HEK293 (cell line): ENCODE data around the gene DVL3.
A peak's percentile ranks its signal among the peaks of the same experiment; 100 is the strongest.

Experiments used
- CTCF ChIA-PET: fragments of 350-600 bp; formaldehyde crosslinking; extraction: SDS; loops from one replicate; lab custom pipeline; 2021; ENCODE audit warnings: antibody characterized with exemption; lab: Yijun Ruan, JAX
- POLR2A ChIA-PET: fragments of 300-600 bp; formaldehyde crosslinking; extraction: SDS; loops from one replicate; lab custom pipeline; 2020; ENCODE audit warnings: antibody characterized with exemption, inconsistent platforms; lab: Yijun Ruan, JAX
- H3K27ac ChIP-seq: fragments of 200-500 bp; sonication (Bioruptor generic); 2 replicates; pipeline ENCODE4 v1.5.1; 2014; ENCODE audit warnings: low read depth, low read length, control low read depth, inconsistent platforms; ENCODE audit errors: extremely low read depth
- H3K36me3 ChIP-seq, 2 experiments: fragments of 200-500 bp in 1 of 2; sonication (Bioruptor generic) in 1 of 2; 1 replicate in 1 of 2; 2 replicates in 1 of 2; pipeline ENCODE4 v1.5.1; 2014 to 2017; ENCODE audit warnings: inconsistent platforms in 2 of 2, low read length in 2 of 2; ENCODE audit not compliant: control insufficient read depth in 2 of 2, insufficient read depth in 1 of 2
- H3K4me1 ChIP-seq: fragments of 200-500 bp; sonication (Bioruptor generic); 2 replicates; pipeline ENCODE4 v1.5.1; 2014; ENCODE audit warnings: mild to moderate bottlenecking, low read length, inconsistent platforms; ENCODE audit not compliant: control insufficient read depth, insufficient read depth
- H3K4me3 ChIP-seq: 2 replicates; pipeline ENCODE4 v1.5.1; 2011; ENCODE audit warnings: low read depth, mild to moderate bottlenecking, control low read depth, low read length, moderate library complexity
- H3K9me3 ChIP-seq: fragments of 200-500 bp; sonication (Bioruptor generic); 2 replicates; pipeline ENCODE4 v1.5.1; 2014; ENCODE audit warnings: low read depth, low read length, inconsistent platforms; ENCODE audit not compliant: control insufficient read depth, insufficient read depth
- GLI2 ChIP-seq: fragments of 450-650 bp; formaldehyde crosslinking; IDR thresholded peaks from 2 replicates; pipeline ENCODE4; 2017; ENCODE audit warnings: missing biosample characterization, missing genetic modification characterization, low read depth, borderline replicate concordance
- SETDB1 ChIP-seq: IDR thresholded peaks from one replicate; pipeline ENCODE4 v1.6.1; 2017; ENCODE audit warnings: mild to moderate bottlenecking, low read length, moderate library complexity, mixed read lengths; ENCODE audit not compliant: insufficient read length
- SP3 ChIP-seq: fragments of 450-650 bp; formaldehyde crosslinking; IDR thresholded peaks from 2 replicates; pipeline ENCODE4 v1.5.1; 2016; ENCODE audit warnings: missing biosample characterization, missing genetic modification characterization
- SP7 ChIP-seq: fragments of 450-650 bp; formaldehyde crosslinking; IDR thresholded peaks from 2 replicates; pipeline ENCODE4 v1.5.1; 2016; ENCODE audit warnings: missing biosample characterization, missing genetic modification characterization
- TRIM28 ChIP-seq: IDR thresholded peaks from 2 replicates; pipeline ENCODE4 v1.6.1; 2011; ENCODE audit warnings: low read length, control low read depth, borderline replicate concordance
- ZBTB17 ChIP-seq: fragments of 450-650 bp; formaldehyde crosslinking; IDR thresholded peaks from 2 replicates; pipeline ENCODE4 v1.5.1; 2016; ENCODE audit warnings: missing biosample characterization, missing genetic modification characterization
- ZBTB21 ChIP-seq: fragments of 450-650 bp; formaldehyde crosslinking; IDR thresholded peaks from 2 replicates; pipeline ENCODE4 v1.5.1; 2017; ENCODE audit warnings: missing biosample characterization, missing genetic modification characterization
- ZBTB48 ChIP-seq: fragments of 450-650 bp; formaldehyde crosslinking; IDR thresholded peaks from 2 replicates; pipeline ENCODE4 v1.5.1; 2016; ENCODE audit warnings: missing biosample characterization, missing genetic modification characterization
- ZEB2 ChIP-seq: fragments of 450-650 bp; formaldehyde crosslinking; IDR thresholded peaks from 2 replicates; pipeline ENCODE4 v1.5.1; 2016; ENCODE audit warnings: missing biosample characterization, missing genetic modification characterization
- ZFP37 ChIP-seq: fragments of 450-650 bp; formaldehyde crosslinking; IDR thresholded peaks from 2 replicates; pipeline ENCODE4 v1.5.1; 2016; ENCODE audit warnings: missing biosample characterization, missing genetic modification characterization
- ZNF157 ChIP-seq: fragments of 450-650 bp; formaldehyde crosslinking; IDR thresholded peaks from 2 replicates; pipeline ENCODE4 v1.5.1; 2016; ENCODE audit warnings: missing biosample characterization, missing genetic modification characterization
- ZNF18 ChIP-seq: fragments of 450-650 bp; formaldehyde crosslinking; IDR thresholded peaks from 2 replicates; pipeline ENCODE4 v1.5.1; 2016; ENCODE audit warnings: missing biosample characterization, missing genetic modification characterization
- ZNF335 ChIP-seq: fragments of 450-650 bp; formaldehyde crosslinking; conservative IDR thresholded peaks from 2 replicates; pipeline ENCODE4 v1.5.1; 2016; ENCODE audit warnings: missing biosample characterization, missing genetic modification characterization
- ZNF391 ChIP-seq: fragments of 450-650 bp; formaldehyde crosslinking; IDR thresholded peaks from 2 replicates; pipeline ENCODE4 v1.5.1; 2016; ENCODE audit warnings: low read depth, missing biosample characterization, missing genetic modification characterization, borderline replicate concordance
- ZNF433 ChIP-seq: fragments of 450-650 bp; formaldehyde crosslinking; IDR thresholded peaks from 2 replicates; pipeline ENCODE4 v1.5.1; 2016; ENCODE audit warnings: missing biosample characterization, missing genetic modification characterization, low read depth
- ZNF521 ChIP-seq: fragments of 450-650 bp; formaldehyde crosslinking; IDR thresholded peaks from 2 replicates; pipeline ENCODE4 v1.5.1; 2017; ENCODE audit warnings: missing biosample characterization, mild to moderate bottlenecking, missing genetic modification characterization
- ZNF600 ChIP-seq: fragments of 450-650 bp; formaldehyde crosslinking; IDR thresholded peaks from 2 replicates; pipeline ENCODE4 v1.5.1; 2016; ENCODE audit warnings: missing biosample characterization, missing genetic modification characterization
- ZNF610 ChIP-seq: fragments of 450-650 bp; formaldehyde crosslinking; IDR thresholded peaks from 2 replicates; pipeline ENCODE4 v1.5.1; 2016; ENCODE audit warnings: missing biosample characterization, missing genetic modification characterization, borderline replicate concordance
- ZNF629 ChIP-seq: fragments of 450-650 bp; formaldehyde crosslinking; IDR thresholded peaks from 2 replicates; pipeline ENCODE4 v1.5.1; 2017; ENCODE audit warnings: missing biosample characterization, missing genetic modification characterization
- ZNF660 ChIP-seq: fragments of 450-650 bp; IDR thresholded peaks from 2 replicates; pipeline ENCODE4 v1.5.1; 2018; ENCODE audit warnings: missing biosample characterization, mild to moderate bottlenecking, missing genetic modification characterization
- TF ChIP-seq, protein P1 (sequence below): IDR thresholded peaks from 2 replicates; pipeline ENCODE4 v1.6.1; 2011; ENCODE audit warnings: mild to moderate bottlenecking, low read depth, low read length, borderline replicate concordance
- TF ChIP-seq, protein P2 (sequence below): fragments of 450-650 bp; formaldehyde crosslinking; IDR thresholded peaks from 2 replicates; pipeline ENCODE4 v1.5.1; 2017; ENCODE audit warnings: missing biosample characterization, missing genetic modification characterization
- TF ChIP-seq, protein P3 (sequence below): fragments of 450-650 bp; formaldehyde crosslinking; IDR thresholded peaks from 2 replicates; pipeline ENCODE4 v1.5.1; 2016; ENCODE audit warnings: missing biosample characterization, missing genetic modification characterization
- TF ChIP-seq, protein P4 (sequence below): sonication (generic); formaldehyde crosslinking; IDR thresholded peaks from 2 replicates; pipeline ENCODE4 v1.8.1; 2022; ENCODE audit warnings: mild to moderate bottlenecking, moderate library complexity, missing genetic modification reagents

DVL3 gene

DNA sequence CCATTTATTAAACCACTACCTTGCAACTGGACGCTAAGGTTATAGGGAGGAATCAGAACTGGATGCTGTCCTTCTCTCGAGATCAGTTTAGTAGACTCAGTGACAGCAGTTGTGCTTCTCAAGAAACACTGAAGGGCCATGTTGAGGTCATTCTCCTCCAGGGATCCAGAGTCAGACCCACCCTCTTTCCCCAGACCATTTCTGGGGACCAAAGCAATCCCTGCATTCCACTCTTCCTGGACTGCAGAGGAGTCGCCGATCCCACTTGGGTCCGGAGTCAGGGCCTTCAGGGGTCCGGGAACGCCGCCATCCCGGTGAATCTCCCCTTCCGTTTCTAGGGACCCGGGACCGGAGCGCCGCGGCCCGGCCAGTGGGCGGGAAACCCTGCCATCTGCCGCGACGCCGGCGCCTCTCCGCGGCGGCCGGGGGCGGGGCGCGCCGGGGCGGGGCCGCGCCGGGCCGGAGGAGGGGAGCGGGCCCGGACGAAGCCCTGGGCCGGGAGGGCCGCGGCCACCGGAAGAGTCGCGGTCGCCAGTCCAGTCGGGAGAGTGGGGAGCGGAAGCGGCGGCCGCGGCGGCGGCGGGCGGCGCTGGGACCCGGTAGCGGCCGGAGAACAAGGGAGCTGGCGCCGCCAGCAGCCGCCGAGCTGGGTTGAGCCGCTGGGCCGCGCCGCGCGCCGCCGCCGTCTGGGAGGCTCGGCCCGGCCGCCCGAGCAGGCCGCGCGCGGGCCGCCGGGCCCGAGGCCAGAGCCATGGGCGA, at the start of gene DVL3 (continued):
- TF ChIP-seq ZNF335 (peak; percentile 67; the same call in 1 of the 2 replicates), ZNF521 (tag by site-specific recombination) (no peak), SP3 (tag by site-specific recombination) (peak; percentile 42), ZNF157 (no peak), GLI2 (tag by site-specific recombination) (no peak)
- TF ChIP-seq, protein P1, sequence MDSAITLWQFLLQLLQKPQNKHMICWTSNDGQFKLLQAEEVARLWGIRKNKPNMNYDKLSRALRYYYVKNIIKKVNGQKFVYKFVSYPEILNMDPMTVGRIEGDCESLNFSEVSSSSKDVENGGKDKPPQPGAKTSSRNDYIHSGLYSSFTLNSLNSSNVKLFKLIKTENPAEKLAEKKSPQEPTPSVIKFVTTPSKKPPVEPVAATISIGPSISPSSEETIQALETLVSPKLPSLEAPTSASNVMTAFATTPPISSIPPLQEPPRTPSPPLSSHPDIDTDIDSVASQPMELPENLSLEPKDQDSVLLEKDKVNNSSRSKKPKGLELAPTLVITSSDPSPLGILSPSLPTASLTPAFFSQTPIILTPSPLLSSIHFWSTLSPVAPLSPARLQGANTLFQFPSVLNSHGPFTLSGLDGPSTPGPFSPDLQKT: no peak
- TF ChIP-seq, protein P2, sequence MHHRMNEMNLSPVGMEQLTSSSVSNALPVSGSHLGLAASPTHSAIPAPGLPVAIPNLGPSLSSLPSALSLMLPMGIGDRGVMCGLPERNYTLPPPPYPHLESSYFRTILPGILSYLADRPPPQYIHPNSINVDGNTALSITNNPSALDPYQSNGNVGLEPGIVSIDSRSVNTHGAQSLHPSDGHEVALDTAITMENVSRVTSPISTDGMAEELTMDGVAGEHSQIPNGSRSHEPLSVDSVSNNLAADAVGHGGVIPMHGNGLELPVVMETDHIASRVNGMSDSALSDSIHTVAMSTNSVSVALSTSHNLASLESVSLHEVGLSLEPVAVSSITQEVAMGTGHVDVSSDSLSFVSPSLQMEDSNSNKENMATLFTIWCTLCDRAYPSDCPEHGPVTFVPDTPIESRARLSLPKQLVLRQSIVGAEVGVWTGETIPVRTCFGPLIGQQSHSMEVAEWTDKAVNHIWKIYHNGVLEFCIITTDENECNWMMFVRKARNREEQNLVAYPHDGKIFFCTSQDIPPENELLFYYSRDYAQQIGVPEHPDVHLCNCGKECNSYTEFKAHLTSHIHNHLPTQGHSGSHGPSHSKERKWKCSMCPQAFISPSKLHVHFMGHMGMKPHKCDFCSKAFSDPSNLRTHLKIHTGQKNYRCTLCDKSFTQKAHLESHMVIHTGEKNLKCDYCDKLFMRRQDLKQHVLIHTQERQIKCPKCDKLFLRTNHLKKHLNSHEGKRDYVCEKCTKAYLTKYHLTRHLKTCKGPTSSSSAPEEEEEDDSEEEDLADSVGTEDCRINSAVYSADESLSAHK (tag by site-specific recombination): peak; percentile 97

DNA sequence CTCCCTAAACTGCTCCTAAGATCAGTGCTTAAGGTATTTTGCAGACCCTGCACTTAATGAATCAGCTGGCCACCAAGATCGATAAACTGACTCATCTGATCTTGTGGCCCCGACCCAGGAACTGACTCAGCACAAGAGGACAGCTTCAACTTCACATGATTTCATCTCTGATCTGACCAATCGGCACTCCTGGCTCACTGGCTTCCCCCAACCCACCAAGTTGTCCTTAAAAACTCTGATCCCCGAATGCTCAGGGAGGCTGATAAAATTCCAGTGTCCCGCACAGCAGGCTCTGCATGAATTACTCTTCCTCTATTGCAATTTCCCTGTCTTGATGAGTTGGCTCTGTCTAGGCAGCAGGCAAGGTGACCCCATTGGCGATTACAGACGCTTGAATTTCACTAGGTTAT, 44.9 kb upstream of the DVL3 start:
- ChIA-PET POLR2A (no interaction called here), CTCF (no interaction called here)
- no peaks in the 10 kb centered on the region for H3K36me3 ChIP-seq
- no peaks in the 10 kb centered on the region for H3K4me1 ChIP-seq
- H3K9me3 ChIP-seq: no peaks in the 10 kb centered on the region
- no peak overlapping the region for H3K4me3 ChIP-seq
- no peak overlapping the region for H3K27ac ChIP-seq
- TF ChIP-seq ZFP37: peak; percentile 23; the same call in 1 of the 2 replicates
- 0 out of 2 replicates have a peak, but pooled peaks have one; percentile 9 for TF ChIP-seq ZNF600 (tag by site-specific recombination)
- TF ChIP-seq ZNF391 (tag by site-specific recombination): no peak
- TF ChIP-seq ZNF433 (tag by site-specific recombination): no peak
- 0 out of 2 replicates have a peak, but pooled peaks have one; percentile 27 for TF ChIP-seq ZNF660
- TF ChIP-seq ZNF629 (tag by site-specific recombination): peak; percentile 71
- no peak for TF ChIP-seq TRIM28
- 0 out of 2 replicates have a peak, but pooled peaks have one; percentile 35 for TF ChIP-seq ZEB2 (tag by site-specific recombination)
- TF ChIP-seq ZBTB21 (tag by site-specific recombination): 0 out of 2 replicates have a peak, but pooled peaks have one; percentile 13
- TF ChIP-seq, protein P3, sequence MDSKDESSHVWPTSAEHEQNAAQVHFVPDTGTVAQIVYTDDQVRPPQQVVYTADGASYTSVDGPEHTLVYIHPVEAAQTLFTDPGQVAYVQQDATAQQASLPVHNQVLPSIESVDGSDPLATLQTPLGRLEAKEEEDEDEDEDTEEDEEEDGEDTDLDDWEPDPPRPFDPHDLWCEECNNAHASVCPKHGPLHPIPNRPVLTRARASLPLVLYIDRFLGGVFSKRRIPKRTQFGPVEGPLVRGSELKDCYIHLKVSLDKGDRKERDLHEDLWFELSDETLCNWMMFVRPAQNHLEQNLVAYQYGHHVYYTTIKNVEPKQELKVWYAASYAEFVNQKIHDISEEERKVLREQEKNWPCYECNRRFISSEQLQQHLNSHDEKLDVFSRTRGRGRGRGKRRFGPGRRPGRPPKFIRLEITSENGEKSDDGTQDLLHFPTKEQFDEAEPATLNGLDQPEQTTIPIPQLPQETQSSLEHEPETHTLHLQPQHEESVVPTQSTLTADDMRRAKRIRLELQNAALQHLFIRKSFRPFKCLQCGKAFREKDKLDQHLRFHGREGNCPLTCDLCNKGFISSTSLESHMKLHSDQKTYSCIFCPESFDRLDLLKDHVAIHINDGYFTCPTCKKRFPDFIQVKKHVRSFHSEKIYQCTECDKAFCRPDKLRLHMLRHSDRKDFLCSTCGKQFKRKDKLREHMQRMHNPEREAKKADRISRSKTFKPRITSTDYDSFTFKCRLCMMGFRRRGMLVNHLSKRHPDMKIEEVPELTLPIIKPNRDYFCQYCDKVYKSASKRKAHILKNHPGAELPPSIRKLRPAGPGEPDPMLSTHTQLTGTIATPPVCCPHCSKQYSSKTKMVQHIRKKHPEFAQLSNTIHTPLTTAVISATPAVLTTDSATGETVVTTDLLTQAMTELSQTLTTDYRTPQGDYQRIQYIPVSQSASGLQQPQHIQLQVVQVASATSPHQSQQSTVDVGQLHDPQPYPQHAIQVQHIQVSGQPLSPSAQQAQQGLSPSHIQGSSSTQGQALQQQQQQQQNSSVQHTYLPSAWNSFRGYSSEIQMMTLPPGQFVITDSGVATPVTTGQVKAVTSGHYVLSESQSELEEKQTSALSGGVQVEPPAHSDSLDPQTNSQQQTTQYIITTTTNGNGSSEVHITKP (tag by site-specific recombination): peak; percentile 40; the same call in 1 of the 2 replicates
- TF ChIP-seq ZBTB48 (tag by site-specific recombination): peak; percentile 83
- TF ChIP-seq SETDB1: no peak
- TF ChIP-seq, protein P4, sequence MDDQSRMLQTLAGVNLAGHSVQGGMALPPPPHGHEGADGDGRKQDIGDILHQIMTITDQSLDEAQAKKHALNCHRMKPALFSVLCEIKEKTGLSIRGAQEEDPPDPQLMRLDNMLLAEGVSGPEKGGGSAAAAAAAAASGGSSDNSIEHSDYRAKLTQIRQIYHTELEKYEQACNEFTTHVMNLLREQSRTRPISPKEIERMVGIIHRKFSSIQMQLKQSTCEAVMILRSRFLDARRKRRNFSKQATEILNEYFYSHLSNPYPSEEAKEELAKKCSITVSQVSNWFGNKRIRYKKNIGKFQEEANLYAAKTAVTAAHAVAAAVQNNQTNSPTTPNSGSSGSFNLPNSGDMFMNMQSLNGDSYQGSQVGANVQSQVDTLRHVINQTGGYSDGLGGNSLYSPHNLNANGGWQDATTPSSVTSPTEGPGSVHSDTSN: no peak
- no peak for TF ChIP-seq ZNF610 (tag by site-specific recombination)
- TF ChIP-seq ZBTB17 (tag by site-specific recombination): peak; percentile 98
- peak; percentile 24; the same call in 1 of the 2 replicates for TF ChIP-seq ZNF335
- TF ChIP-seq ZNF18: no peak
- peak; percentile 78; the same call in 1 of the 2 replicates for TF ChIP-seq SP7
